GM23338 (cell line): Measurements from ENCODE around the gene ZC2HC1B. TPM values are rescaled to one million over a fixed set of nuclear protein-coding genes. Genes with fewer than 3 reads are reported as not detected.

Source experiments
- ATAC-seq: fragments of 200-7000 bp; cut with Tn5 transposase; 3 replicates; pipeline ENCODE4 v1.9.1; 2020
- DNase-seq: peaks from one replicate; pipeline ENCODE4 v3.0.0-alpha.2; 2015; ENCODE audit warnings: low spot score
- H2AFZ ChIP-seq: fragments of 200-600 bp; sonication (generic); 2 replicates; pipeline ENCODE4 v1.8.0; 2016; ENCODE audit warnings: antibody characterized with exemption, mild to moderate bottlenecking, moderate library complexity
- H3F3A ChIP-seq: fragments of 200-600 bp; sonication (generic); replicated peaks from 2 replicates; pipeline ENCODE4 v1.8.0; 2017; ENCODE audit warnings: antibody characterized with exemption, mixed run types, low read depth
- H3K27ac ChIP-seq: fragments of 200-600 bp; sonication (generic); 2 replicates; pipeline ENCODE4 v1.6.1; 2016; ENCODE audit warnings: low read depth
- H3K27me3 ChIP-seq: fragments of 200-600 bp; sonication (generic); 2 replicates; pipeline ENCODE4 v1.8.0; 2016; ENCODE audit warnings: mild to moderate bottlenecking, mixed run types, moderate library complexity; ENCODE audit not compliant: insufficient read depth
- H3K36me3 ChIP-seq: fragments of 200-600 bp; sonication (generic); 2 replicates; pipeline ENCODE4 v1.8.0; 2016; ENCODE audit warnings: mild to moderate bottlenecking; ENCODE audit not compliant: insufficient read depth
- H3K4me1 ChIP-seq: fragments of 200-600 bp; sonication (generic); 2 replicates; pipeline ENCODE4 v1.8.0; 2016; ENCODE audit warnings: mild to moderate bottlenecking, moderate library complexity; ENCODE audit not compliant: insufficient read depth
- H3K4me2 ChIP-seq: fragments of 200-600 bp; sonication (generic); 2 replicates; pipeline ENCODE4 v1.7.1; 2017; ENCODE audit warnings: mixed run types
- H3K4me3 ChIP-seq: fragments of 200-600 bp; sonication (generic); 2 replicates; pipeline ENCODE4 v1.6.1; 2016; ENCODE audit warnings: mixed run types
- H3K79me2 ChIP-seq: fragments of 200-600 bp; sonication (generic); replicated peaks from 2 replicates; pipeline ENCODE4 v1.8.0; 2017; ENCODE audit warnings: mild to moderate bottlenecking; ENCODE audit not compliant: insufficient read depth
- H3K9me2 ChIP-seq: fragments of 200-600 bp; sonication (generic); 2 replicates; pipeline ENCODE4 v1.8.0; 2017; ENCODE audit not compliant: insufficient read depth
- H4K20me1 ChIP-seq: fragments of 200-600 bp; sonication (generic); replicated peaks from 2 replicates; pipeline ENCODE4 v1.8.0; 2017; ENCODE audit warnings: mild to moderate bottlenecking; ENCODE audit not compliant: insufficient read depth
- H3K27ac Mint-ChIP-seq: 2 replicates; pipeline ENCODE4 v1.8.0; 2020; ENCODE audit warnings: inconsistent platforms, mild to moderate bottlenecking, moderate library complexity, mixed read lengths
- H3K27me3 Mint-ChIP-seq: 3 replicates; pipeline ENCODE4 v1.8.0; 2022; ENCODE audit warnings: low read depth, mild to moderate bottlenecking, moderate library complexity, mixed read lengths, inconsistent platforms; ENCODE audit not compliant: insufficient read depth, poor library complexity
- H3K36me3 Mint-ChIP-seq: 3 replicates; pipeline ENCODE4 v1.8.0; 2021; ENCODE audit warnings: low read depth, mild to moderate bottlenecking, inconsistent platforms, moderate library complexity, mixed read lengths
- H3K4me1 Mint-ChIP-seq: 3 replicates; pipeline ENCODE4 v1.8.0; 2020; ENCODE audit warnings: mild to moderate bottlenecking, inconsistent platforms, mixed read lengths
- H3K4me3 Mint-ChIP-seq: 3 replicates; pipeline ENCODE4 v1.8.0; 2021; ENCODE audit warnings: moderate library complexity, mild to moderate bottlenecking, inconsistent platforms, mixed read lengths
- H3K9me3 Mint-ChIP-seq: 3 replicates; pipeline ENCODE4 v1.8.0; 2020; ENCODE audit warnings: moderate library complexity, mild to moderate bottlenecking, inconsistent platforms, mixed read lengths
- CREB1 ChIP-seq: fragments of 250-450 bp; sonication (Bioruptor Pico); IDR thresholded peaks from 2 replicates; pipeline ENCODE4 v1.5.0; 2020; ENCODE audit warnings: low read depth, mild to moderate bottlenecking, moderate library complexity
- CTCF ChIP-seq, 2 experiments: fragments of 200-600 bp in 1 of 2; sonication (generic) in 1 of 2; conservative IDR thresholded peaks; 2 replicates each; pipeline versions ENCODE4 v1.5.1 to v1.6.1; 2016 to 2017; ENCODE audit warnings: antibody characterized with exemption in 2 of 2, low read depth in 2 of 2, mild to moderate bottlenecking in 2 of 2, moderate library complexity in 1 of 2
- EZH2phosphoT487 ChIP-seq: fragments of 200-600 bp; sonication (generic); IDR thresholded peaks from one replicate; pipeline ENCODE4 v1.8.1; 2018; ENCODE audit warnings: antibody characterized with exemption; ENCODE audit not compliant: unreplicated experiment
- POLR2AphosphoS5 ChIP-seq: IDR thresholded peaks from 2 replicates; pipeline ENCODE4 v1.6.1; 2016; ENCODE audit warnings: antibody characterized with exemption, low read depth
- STAT1 ChIP-seq: IDR thresholded peaks from one replicate; pipeline ENCODE4 v1.6.1; 2016; ENCODE audit warnings: antibody characterized with exemption; ENCODE audit not compliant: unreplicated experiment
- ZNF331 ChIP-seq: fragments of 250-450 bp; sonication (Bioruptor Pico); IDR thresholded peaks from 2 replicates; pipeline ENCODE4 v1.5.0; 2020; ENCODE audit warnings: low read depth, mild to moderate bottlenecking, moderate library complexity
- polyA plus RNA-seq: library from polyadenylated mRNA; unstranded; fragments of >200 nt; fragmentation: Nextera tagmentation; extraction: Ambion mirVana; gene quantifications from 2 replicates; pipeline ENCODE4 v1.2.1, GENCODE V29; 2016
- total RNA-seq: library from RNA; depleted of rRNA; stranded (reverse); fragments of >200 nt; shearing (Covaris generic); gene quantifications from 2 replicates; pipeline ENCODE4 v1.2.3, GENCODE V29; 2014

ZC2HC1B gene
- total and polyA plus RNA-seq, 2 experiments from 2014 or later = not detected

- Histone ChIP-seq H3K27me3 (peaks cover 91% of the 10 kb centered on the region), H3F3A (no peaks in the 10 kb centered on the region; the same call in 1 of the 2 replicates), H3K27ac (no peak overlapping the region), H3K4me3 (no peak overlapping the region), H2AFZ (no peak overlapping the region), H3K4me2 (no peak overlapping the region), H4K20me1 (no peaks in the 10 kb centered on the region), H3K4me1 (peaks cover 29% of the 10 kb centered on the region), H3K79me2 (no peaks in the 10 kb centered on the region), H3K9me2 (0 out of 2 replicates have a peak, but pooled peaks cover 3% of the 10 kb centered on the region), H3K36me3 (no peaks in the 10 kb centered on the region)
- Mint-ChIP-seq H3K4me3 (no peak overlapping the region), H3K27me3 (peaks cover 13% of the 10 kb centered on the region), H3K36me3 (0 out of 3 replicates have a peak, but pooled peaks cover 2% of the 10 kb centered on the region), H3K4me1 (peaks cover 20% of the 10 kb centered on the region), H3K27ac (no peak overlapping the region), H3K9me3 (no peaks in the 10 kb centered on the region; the same call in 2 of the 3 replicates)
- ATAC-seq = peak; percentile 37; the same call in 2 of the 3 replicates
- DNase-seq = no peak
- TF ChIP-seq EZH2phosphoT487 = no peak
- no peak for TF ChIP-seq STAT1
- TF ChIP-seq CREB1 = no peak
- peak in 1 of 2 experiments; percentile 10; a peak in 1 of 4 replicates for TF ChIP-seq CTCF (conservative IDR thresholded peaks at IDR 0.05; ENCODE audit: low read depth in 2 of 2)
- no peak for TF ChIP-seq ZNF331 (CRISPR knock-in tag)
These were observed 88.8 kb downstream of the ZC2HC1B start for GRCh38 chr6:143952947-143953701.

- ATAC-seq = peak; percentile 45
- Histone ChIP-seq H3K4me2 (no peak overlapping the region), H2AFZ (no peak overlapping the region), H3K27ac (no peak overlapping the region), H4K20me1 (no peaks in the 10 kb centered on the region), H3F3A (no peaks in the 10 kb centered on the region; the same call in 1 of the 2 replicates), H3K4me1 (peaks cover 30% of the 10 kb centered on the region), H3K79me2 (no peaks in the 10 kb centered on the region), H3K9me2 (0 out of 2 replicates have a peak, but pooled peaks cover 3% of the 10 kb centered on the region), H3K4me3 (no peak overlapping the region), H3K27me3 (peaks cover 92% of the 10 kb centered on the region), H3K36me3 (no peaks in the 10 kb centered on the region)
- H3K9me3 Mint-ChIP-seq = no peaks in the 10 kb centered on the region; the same call in 2 of the 3 replicates
- H3K27me3 Mint-ChIP-seq = peaks cover 19% of the 10 kb centered on the region
- H3K36me3 Mint-ChIP-seq = no peaks in the 10 kb centered on the region
- TF ChIP-seq POLR2AphosphoS5 (no peak), CTCF (conservative IDR thresholded peaks at IDR 0.05; ENCODE audit: low read depth in 2 of 2) (peak; percentile 46 to 69)
- peaks cover 18% of the 10 kb centered on the region for H3K4me1 Mint-ChIP-seq
- no peak for DNase-seq
- H3K4me3 Mint-ChIP-seq = no peak overlapping the region
- no peak overlapping the region for H3K27ac Mint-ChIP-seq
These were observed 89.6 kb downstream of the ZC2HC1B start for GRCh38 chr6:143953922-143954321.
